Peyer's patch (tissue), 4 donors: ENCODE measurements around the gene TTYH2.

Experiments
- POLR2A ChIP-seq, 2 donors: fragments of 450-650 bp; IDR thresholded peaks; one replicate each; pipeline ENCODE4 v1.5.1; 2017; ENCODE audit warnings: antibody characterized with exemption in 2 of 2, mild to moderate bottlenecking in 2 of 2, moderate library complexity in 2 of 2
- TF ChIP-seq, protein P1 (sequence below), 6 experiments: fragments of 450-650 bp in 4 of 6; fragments of 200-600 bp in 2 of 6; sonication (generic) in 1 of 6; IDR thresholded peaks; one replicate each; pipeline ENCODE4 v1.5.1; 2017 to 2019; ENCODE audit warnings: antibody characterized with exemption in 6 of 6, mild to moderate bottlenecking in 3 of 6, moderate library complexity in 1 of 6

DNA sequence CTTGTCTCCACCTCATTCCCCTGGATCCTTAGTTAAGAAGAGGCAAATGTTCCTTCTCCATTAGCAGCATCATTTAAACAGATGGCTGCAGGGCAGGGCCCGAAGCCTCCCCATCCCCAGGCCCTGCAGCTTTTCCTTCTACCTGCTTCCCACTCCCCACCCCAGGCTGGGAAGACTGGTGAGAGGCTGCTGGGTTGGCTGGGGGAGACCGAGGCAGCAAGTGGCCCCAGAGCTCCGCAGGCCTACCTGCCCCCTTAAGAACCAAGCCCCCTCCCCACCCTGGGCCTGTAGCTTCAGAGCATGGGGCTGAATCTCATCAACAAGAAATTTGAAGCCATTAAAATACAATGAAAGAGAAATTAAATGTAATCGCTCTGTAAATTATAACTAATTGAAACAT lies 32.0 kb upstream of the TTYH2 start:
- TF ChIP-seq, protein P1, sequence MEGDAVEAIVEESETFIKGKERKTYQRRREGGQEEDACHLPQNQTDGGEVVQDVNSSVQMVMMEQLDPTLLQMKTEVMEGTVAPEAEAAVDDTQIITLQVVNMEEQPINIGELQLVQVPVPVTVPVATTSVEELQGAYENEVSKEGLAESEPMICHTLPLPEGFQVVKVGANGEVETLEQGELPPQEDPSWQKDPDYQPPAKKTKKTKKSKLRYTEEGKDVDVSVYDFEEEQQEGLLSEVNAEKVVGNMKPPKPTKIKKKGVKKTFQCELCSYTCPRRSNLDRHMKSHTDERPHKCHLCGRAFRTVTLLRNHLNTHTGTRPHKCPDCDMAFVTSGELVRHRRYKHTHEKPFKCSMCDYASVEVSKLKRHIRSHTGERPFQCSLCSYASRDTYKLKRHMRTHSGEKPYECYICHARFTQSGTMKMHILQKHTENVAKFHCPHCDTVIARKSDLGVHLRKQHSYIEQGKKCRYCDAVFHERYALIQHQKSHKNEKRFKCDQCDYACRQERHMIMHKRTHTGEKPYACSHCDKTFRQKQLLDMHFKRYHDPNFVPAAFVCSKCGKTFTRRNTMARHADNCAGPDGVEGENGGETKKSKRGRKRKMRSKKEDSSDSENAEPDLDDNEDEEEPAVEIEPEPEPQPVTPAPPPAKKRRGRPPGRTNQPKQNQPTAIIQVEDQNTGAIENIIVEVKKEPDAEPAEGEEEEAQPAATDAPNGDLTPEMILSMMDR (IDR thresholded peaks at IDR 0.05), result no peak
- TF ChIP-seq POLR2A (IDR thresholded peaks at IDR 0.05), result no peak
